SW 1271 (cell line): ENCODE data around the gene C20orf141.

Experiments
- DNase-seq, 2 experiments: peaks; one replicate each; lab custom pipeline; 2025; lab: John Stamatoyannopoulos, UW

Gene C20orf141

GRCh38 chr20:2849529-2849928 is 34.7 kb downstream of the C20orf141 start:
- no peak for DNase-seq

- no peak for DNase-seq
Observed at GRCh38 chr20:2851086-2851485, 36.3 kb downstream of the C20orf141 start.

GRCh38 chr20:2858591-2858990 is 43.8 kb downstream of the C20orf141 start:
- DNase-seq, result no peak

- DNase-seq, result no peak
Observed at GRCh38 chr20:2859330-2860121, 44.7 kb downstream of the C20orf141 start.

- DNase-seq, result no peak
Observed at GRCh38 chr20:2864626-2865025, 49.8 kb downstream of the C20orf141 start.

- DNase-seq, result no peak
Observed at GRCh38 chr20:2865101-2865500, 50.3 kb downstream of the C20orf141 start.
